Right atrium auricular region (tissue), 2 donors: ENCODE data around the gene NLN. TPM values are rescaled to one million over a fixed set of nuclear protein-coding genes. Genes with fewer than 3 reads are reported as not detected.
"Not testable (repeated sequence)": the region's sequence is repeated elsewhere in the genome, so short reads cannot be mapped to it uniquely, and the experiment has no call there.

Experiments used
- DNase-seq: peaks from one replicate; pipeline ENCODE4 v3.0.0-alpha.2; 2019; ENCODE audit warnings: low spot score
- H3K27ac ChIP-seq, 2 donors: fragments of 200-600 bp; sonication (generic); 1 replicate in 1 of 2; 2 replicates in 1 of 2; pipeline ENCODE4 v1.5.1; 2016 to 2019
- H3K27me3 ChIP-seq, 2 donors: fragments of 200-600 bp; sonication (generic); one replicate each; pipeline versions ENCODE4 v1.5.1 to v1.6.0; 2017 to 2019
- H3K36me3 ChIP-seq: fragments of 200-600 bp; sonication (generic); one replicate; pipeline ENCODE4 v1.5.1; 2016
- H3K4me1 ChIP-seq, 2 donors: fragments of 200-600 bp; sonication (generic); one replicate each; pipeline versions ENCODE4 v1.5.1 to v1.6.0; 2017 to 2019
- H3K4me3 ChIP-seq, 2 donors: fragments of 200-600 bp; sonication (generic); 1 replicate in 1 of 2; 2 replicates in 1 of 2; pipeline ENCODE4 v1.5.1; 2017 to 2019; ENCODE audit warnings: mild to moderate bottlenecking in 1 of 2, moderate library complexity in 1 of 2
- H3K9me3 ChIP-seq, 2 donors: fragments of 200-600 bp; sonication (generic); one replicate each; pipeline ENCODE4 v1.5.1; 2019
- CTCF ChIP-seq, 2 donors: fragments of 200-600 bp; sonication (generic); IDR thresholded peaks; one replicate each; pipeline ENCODE4 v1.5.1; 2019; ENCODE audit warnings: antibody characterized with exemption in 2 of 2
- total RNA-seq, 2 donors: library from RNA; depleted of rRNA; stranded (reverse); fragments of >200 nt; gene quantifications; one replicate each; pipeline ENCODE4 v1.1.0, GENCODE V29; 2016

The NLN gene
- total RNA-seq, 2 donors from 2014 or later: 5.9 to 7.2 TPM

DNA sequence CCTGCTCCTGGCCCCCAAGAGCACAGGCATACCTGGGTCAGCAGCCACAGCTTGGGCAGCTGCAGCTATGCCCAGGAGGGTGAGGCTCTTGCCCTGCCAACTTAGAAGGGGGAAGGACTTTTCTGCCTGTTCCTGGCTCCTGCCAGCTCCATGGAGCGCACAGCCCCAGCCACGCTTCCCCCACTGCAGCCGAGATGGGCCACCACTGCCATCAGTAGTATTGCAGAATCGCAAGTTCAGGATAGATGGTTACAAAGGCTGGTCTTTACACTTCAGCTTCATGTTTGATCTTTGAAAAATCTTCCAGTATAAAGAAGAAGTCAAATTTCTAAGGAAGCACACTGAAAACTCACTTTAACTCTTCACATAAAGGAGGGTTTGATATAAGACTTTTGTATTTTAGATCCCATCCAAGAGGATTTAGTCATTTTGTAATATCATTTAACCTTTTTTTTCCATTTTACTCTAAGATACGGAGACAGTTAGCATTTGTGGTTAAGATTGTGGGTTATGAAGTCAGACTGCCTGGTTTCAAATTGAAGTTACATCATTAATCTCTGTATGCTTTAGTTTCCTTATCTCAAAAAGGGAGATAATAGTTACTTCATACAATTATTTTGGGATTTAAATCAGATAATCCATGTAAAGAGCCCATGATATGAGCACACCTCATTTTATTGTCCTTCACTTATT, 81.8 kb downstream of the NLN start:
- no peak for TF ChIP-seq CTCF (IDR thresholded peaks at IDR 0.05)
- no peak for DNase-seq
- Histone ChIP-seq H3K9me3 (no peaks in the 10 kb centered on the region), H3K4me1 (no peaks in the 10 kb centered on the region), H3K27ac (no peak overlapping the region), H3K36me3 (no peaks in the 10 kb centered on the region), H3K4me3 (no peak overlapping the region), H3K27me3 (no peaks in the 10 kb centered on the region)

- no peak for DNase-seq
- no peak overlapping the region for H3K4me3 ChIP-seq
- H3K4me1 ChIP-seq: peaks cover 0 to 4% of the 10 kb centered on the region in 2 donors
- peaks cover 2% of the 10 kb centered on the region for H3K36me3 ChIP-seq
- H3K9me3 ChIP-seq: no peaks in the 10 kb centered on the region
- no peaks in the 10 kb centered on the region for H3K27me3 ChIP-seq
- no peak for TF ChIP-seq CTCF (IDR thresholded peaks at IDR 0.05)
- no peak overlapping the region for H3K27ac ChIP-seq
Measured at GRCh38 chr5:65805089-65805488, 83.1 kb downstream of the NLN start.

GRCh38 chr5:65807494-65807893, 85.5 kb downstream of the NLN start:
- H3K27ac ChIP-seq, H3K4me3 ChIP-seq, DNase-seq, H3K27me3 ChIP-seq, H3K9me3 ChIP-seq, H3K36me3 ChIP-seq: not testable (repeated sequence)
- peaks cover 0 to 10% of the 10 kb centered on the region in 2 donors for H3K4me1 ChIP-seq

- H3K36me3 ChIP-seq: peaks cover 6% of the 10 kb centered on the region
- no peak for DNase-seq
- no peak overlapping the region for H3K27ac ChIP-seq
- H3K4me3 ChIP-seq: no peak overlapping the region
- TF ChIP-seq CTCF (IDR thresholded peaks at IDR 0.05): no peak
- H3K4me1 ChIP-seq: peaks cover 0 to 10% of the 10 kb centered on the region in 2 donors
- H3K9me3 ChIP-seq: no peaks in the 10 kb centered on the region
- H3K27me3 ChIP-seq: no peaks in the 10 kb centered on the region
Measured at GRCh38 chr5:65808251-65808741, 86.3 kb downstream of the NLN start.

DNA sequence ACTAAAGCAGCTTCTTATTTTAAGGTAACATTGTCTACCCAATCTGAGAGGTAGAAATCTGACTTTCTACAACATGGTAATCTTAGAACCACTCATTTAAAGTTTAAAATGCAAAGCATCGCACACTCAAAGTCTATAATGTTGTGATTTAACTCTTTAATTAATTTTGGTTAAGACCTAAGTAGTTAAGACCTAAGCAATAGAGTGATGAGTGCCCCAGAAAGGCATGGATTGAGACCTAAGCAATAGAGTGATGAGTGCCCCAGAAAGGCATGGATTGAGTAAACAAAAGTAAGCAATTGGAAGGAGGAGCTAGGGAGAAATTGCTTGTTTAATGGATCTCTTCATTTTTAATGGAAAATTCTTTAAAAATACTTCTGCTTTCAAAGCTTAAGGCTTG, 86.8 kb downstream of the NLN start:
- DNase-seq: no peak
- no peak overlapping the region for H3K4me3 ChIP-seq
- peaks cover 0 to 10% of the 10 kb centered on the region in 2 donors for H3K4me1 ChIP-seq
- H3K27me3 ChIP-seq: no peaks in the 10 kb centered on the region
- no peak for TF ChIP-seq CTCF (IDR thresholded peaks at IDR 0.05)
- H3K27ac ChIP-seq: no peak overlapping the region
- H3K36me3 ChIP-seq: peaks cover 6% of the 10 kb centered on the region
- no peaks in the 10 kb centered on the region for H3K9me3 ChIP-seq

GRCh38 chr5:65809817-65810531, 88.0 kb downstream of the NLN start:
- Histone ChIP-seq H3K4me3 (no peak overlapping the region), H3K4me1 (peaks cover 0 to 10% of the 10 kb centered on the region in 2 donors), H3K27ac (peak overlapping the region in 1 of 2 donors; percentile 50), H3K9me3 (no peaks in the 10 kb centered on the region), H3K36me3 (peaks cover 6% of the 10 kb centered on the region), H3K27me3 (no peaks in the 10 kb centered on the region)
- no peak for TF ChIP-seq CTCF (IDR thresholded peaks at IDR 0.05)
- DNase-seq: peak; percentile 80
